22Rv1 (cell line): ENCODE results near the gene ZSCAN1.

Source experiments
- ZFX ChIP-seq: fragments of 450-650 bp; IDR thresholded peaks from 2 replicates; pipeline ENCODE4 v1.6.1; 2017; ENCODE audit warnings: antibody characterized with exemption, borderline replicate concordance
- TF ChIP-seq, protein P1 (sequence below): fragments of 450-650 bp; IDR thresholded peaks from 2 replicates; pipeline ENCODE4 v1.5.1; 2017; ENCODE audit warnings: mild to moderate bottlenecking

DNA sequence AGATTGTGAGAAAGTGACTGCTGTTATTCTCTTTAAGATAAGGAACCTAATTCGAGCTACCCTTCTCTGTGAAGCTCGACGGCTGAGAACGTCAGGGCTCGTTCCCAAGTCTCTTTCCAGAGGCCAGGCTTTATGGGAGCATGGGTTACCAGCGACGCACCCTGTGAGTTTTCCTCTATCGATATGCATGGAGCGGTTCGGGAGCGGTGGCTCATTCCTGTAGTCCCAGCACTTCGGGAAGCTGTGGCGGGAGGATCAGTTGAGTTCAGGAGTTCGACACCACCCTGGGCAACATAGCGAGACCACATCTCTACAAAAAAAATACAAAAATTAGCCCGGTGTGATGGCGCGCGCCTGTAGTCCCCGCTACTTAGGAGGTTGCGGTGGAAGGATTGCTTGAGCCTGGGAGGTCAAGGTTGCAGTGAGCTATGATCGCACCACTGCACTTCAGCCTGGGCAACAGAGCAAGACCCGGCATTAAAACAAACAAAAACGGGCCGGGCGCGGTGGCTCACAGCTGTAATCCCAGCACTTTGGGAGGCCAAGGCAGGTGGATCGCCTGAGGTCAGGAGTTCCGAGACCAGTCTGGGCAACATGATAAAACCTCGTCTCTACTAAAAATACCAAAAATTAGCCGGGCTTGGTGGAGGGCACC lies 30.5 kb upstream of the ZSCAN1 start:
- TF ChIP-seq, protein P1, sequence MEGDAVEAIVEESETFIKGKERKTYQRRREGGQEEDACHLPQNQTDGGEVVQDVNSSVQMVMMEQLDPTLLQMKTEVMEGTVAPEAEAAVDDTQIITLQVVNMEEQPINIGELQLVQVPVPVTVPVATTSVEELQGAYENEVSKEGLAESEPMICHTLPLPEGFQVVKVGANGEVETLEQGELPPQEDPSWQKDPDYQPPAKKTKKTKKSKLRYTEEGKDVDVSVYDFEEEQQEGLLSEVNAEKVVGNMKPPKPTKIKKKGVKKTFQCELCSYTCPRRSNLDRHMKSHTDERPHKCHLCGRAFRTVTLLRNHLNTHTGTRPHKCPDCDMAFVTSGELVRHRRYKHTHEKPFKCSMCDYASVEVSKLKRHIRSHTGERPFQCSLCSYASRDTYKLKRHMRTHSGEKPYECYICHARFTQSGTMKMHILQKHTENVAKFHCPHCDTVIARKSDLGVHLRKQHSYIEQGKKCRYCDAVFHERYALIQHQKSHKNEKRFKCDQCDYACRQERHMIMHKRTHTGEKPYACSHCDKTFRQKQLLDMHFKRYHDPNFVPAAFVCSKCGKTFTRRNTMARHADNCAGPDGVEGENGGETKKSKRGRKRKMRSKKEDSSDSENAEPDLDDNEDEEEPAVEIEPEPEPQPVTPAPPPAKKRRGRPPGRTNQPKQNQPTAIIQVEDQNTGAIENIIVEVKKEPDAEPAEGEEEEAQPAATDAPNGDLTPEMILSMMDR: no peak
- no peak for TF ChIP-seq ZFX
